ENCODE results near the gene CEP104. TPM values are rescaled to one million over a fixed set of nuclear protein-coding genes. Genes with fewer than 3 reads are reported as not detected.

Gene CEP104
- total RNA-seq, 4 donors from 2014 or later: 26.0 to 41.6 (median 30.8) TPM

DNA sequence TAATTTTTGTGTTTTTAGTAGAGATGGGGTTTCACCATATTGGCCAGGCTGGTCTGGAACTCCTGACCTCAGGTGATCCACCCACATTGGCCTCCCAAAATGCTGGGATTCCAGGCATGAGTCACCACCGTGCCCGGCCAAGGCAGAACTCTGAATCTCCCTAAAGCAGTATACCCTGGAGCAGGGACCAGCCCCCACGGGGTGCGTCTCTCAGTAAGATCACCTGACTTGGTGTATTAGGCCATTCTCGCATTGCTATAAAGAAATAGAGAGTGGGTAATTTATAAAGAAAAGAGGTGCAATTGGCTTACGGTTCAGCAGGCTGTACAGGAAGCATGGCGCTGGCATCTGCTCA lies 14.4 kb upstream of the CEP104 start:
- no peaks in the 10 kb centered on the region for H3K9me3 ChIP-seq
- DNase-seq: no peak
- no peak overlapping the region for H3K27ac ChIP-seq
- no peaks in the 10 kb centered on the region for H3K4me1 ChIP-seq
- no peak for TF ChIP-seq POLR2A (IDR thresholded peaks at IDR 0.05)
- TF ChIP-seq, protein P1, sequence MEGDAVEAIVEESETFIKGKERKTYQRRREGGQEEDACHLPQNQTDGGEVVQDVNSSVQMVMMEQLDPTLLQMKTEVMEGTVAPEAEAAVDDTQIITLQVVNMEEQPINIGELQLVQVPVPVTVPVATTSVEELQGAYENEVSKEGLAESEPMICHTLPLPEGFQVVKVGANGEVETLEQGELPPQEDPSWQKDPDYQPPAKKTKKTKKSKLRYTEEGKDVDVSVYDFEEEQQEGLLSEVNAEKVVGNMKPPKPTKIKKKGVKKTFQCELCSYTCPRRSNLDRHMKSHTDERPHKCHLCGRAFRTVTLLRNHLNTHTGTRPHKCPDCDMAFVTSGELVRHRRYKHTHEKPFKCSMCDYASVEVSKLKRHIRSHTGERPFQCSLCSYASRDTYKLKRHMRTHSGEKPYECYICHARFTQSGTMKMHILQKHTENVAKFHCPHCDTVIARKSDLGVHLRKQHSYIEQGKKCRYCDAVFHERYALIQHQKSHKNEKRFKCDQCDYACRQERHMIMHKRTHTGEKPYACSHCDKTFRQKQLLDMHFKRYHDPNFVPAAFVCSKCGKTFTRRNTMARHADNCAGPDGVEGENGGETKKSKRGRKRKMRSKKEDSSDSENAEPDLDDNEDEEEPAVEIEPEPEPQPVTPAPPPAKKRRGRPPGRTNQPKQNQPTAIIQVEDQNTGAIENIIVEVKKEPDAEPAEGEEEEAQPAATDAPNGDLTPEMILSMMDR (IDR thresholded peaks at IDR 0.05): no peak
- H3K36me3 ChIP-seq: peaks cover 16 to 51% of the 10 kb centered on the region in 2 donors
- no peaks in the 10 kb centered on the region for H3K27me3 ChIP-seq
- intact Hi-C loops (cut with DNase I): no loop called here
- 95 to 98% methylated on average over 7 of the region's 7 CpGs for WGBS, 2 donors
- no peak overlapping the region for H3K4me3 ChIP-seq (replicated peaks in 1 of 3)

DNA sequence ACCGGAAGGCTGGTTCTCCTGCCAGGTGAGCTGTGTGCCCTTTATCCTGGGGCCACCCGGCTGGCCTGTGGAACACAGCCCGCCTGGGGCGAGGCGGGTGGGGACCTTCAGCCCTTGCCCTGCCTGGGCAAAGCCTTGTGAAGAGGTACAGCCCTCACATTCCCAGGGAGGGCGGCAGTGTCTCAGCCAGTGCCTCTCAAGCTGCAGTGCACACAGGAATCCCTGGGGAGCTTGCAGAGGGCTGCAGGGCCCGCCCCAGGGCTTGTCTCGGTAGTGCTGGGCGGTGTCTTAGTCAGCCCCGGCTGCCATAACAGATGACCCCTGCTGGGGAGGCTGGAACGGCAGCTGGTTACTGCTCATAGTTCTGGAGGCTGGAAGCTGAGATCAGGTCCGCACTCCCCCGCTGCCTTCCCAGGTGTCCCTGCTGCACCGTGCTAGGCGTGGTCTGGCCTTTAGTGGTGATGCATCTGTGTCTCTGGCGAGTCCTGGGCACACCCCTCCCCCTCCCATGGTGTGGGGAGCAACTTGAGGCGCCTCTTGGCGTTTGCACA lies 12.8 kb upstream of the CEP104 start:
- DNase-seq: no peak
- no peak overlapping the region for H3K27ac ChIP-seq
- 73 to 90% methylated on average over 2 to 10 of the region's 18 CpGs for WGBS, 2 donors
- no peaks in the 10 kb centered on the region for H3K27me3 ChIP-seq
- TF ChIP-seq, protein P1 (IDR thresholded peaks at IDR 0.05): no peak
- H3K4me1 ChIP-seq: no peaks in the 10 kb centered on the region
- intact Hi-C loops (cut with DNase I): no loop called here
- no peaks in the 10 kb centered on the region for H3K9me3 ChIP-seq
- H3K36me3 ChIP-seq: peaks cover 16 to 39% of the 10 kb centered on the region in 2 donors
- no peak overlapping the region for H3K4me3 ChIP-seq (replicated peaks in 1 of 3)

DNA sequence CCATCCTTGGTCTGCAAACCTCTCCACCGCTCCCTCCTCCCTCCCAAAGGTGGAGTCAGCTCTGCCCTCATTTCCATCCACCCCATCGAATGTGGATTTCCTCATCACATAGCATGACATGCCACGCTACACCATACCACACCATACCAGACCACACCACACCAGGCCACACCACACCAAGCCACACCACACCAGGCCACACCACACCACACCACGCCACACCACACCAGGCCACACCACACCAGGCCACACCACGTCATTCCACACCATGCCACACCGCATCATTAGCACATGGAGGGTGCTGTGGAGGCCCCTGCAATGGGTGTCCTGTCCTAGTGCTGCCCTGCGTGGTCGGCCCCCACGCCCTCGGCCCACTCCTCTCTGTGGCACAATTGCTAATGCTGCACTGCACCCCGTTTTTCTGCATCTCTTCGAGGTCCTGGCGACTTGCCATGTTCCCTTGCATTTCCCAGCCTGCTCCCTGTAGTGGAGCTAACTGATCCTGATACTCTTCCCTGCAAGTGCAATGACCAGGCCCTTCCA lies 11.5 kb upstream of the CEP104 start:
- whole genome bisulfite sequencing, 2 donors: 75 to 93% methylated on average over 13 of the region's 13 CpGs
- intact Hi-C loops (cut with DNase I): no loop called here
- H3K4me1 ChIP-seq: no peaks in the 10 kb centered on the region
- H3K27me3 ChIP-seq: no peaks in the 10 kb centered on the region
- H3K36me3 ChIP-seq: peaks cover 11 to 34% of the 10 kb centered on the region in 2 donors
- H3K9me3 ChIP-seq: no peaks in the 10 kb centered on the region
- H3K4me3 ChIP-seq (replicated peaks in 1 of 3): no peak overlapping the region
- no peak overlapping the region for H3K27ac ChIP-seq
- TF ChIP-seq, protein P1 (IDR thresholded peaks at IDR 0.05): no peak
- TF ChIP-seq POLR2A (IDR thresholded peaks at IDR 0.05): no peak
- DNase-seq: no peak

DNA sequence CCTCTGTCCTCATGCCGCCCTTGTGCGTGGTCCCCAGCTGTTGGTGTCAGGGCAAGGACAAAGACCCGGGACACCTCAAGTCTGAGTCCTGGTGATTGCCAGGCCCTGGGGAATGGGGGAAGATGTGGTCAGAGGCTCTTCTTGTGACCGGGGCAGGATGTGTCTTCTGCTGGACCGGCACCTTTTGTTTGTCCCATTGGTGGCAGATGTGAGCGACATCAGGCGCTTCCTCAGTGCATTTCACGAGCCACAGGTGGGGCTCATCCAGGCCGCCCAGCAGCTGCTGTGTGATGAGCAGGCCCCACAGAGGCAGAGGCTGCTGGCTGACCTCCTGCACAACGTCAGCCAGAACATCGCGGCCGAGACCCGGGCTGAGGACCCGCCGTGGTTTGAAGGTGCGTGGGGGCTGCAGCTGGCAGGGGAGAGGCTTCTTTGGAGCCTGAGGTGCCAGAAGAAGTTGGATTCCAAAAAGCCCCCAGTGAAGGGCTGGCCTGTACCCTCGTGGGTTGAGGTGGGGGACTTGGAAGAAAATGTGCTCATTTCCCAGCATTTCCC lies 8.7 kb upstream of the CEP104 start:
- Histone ChIP-seq H3K27ac (no peak overlapping the region), H3K27me3 (no peaks in the 10 kb centered on the region), H3K36me3 (peaks cover 11 to 24% of the 10 kb centered on the region in 2 donors), H3K4me3 (replicated peaks in 1 of 3) (no peak overlapping the region), H3K9me3 (no peaks in the 10 kb centered on the region), H3K4me1 (no peaks in the 10 kb centered on the region)
- no peak for DNase-seq
- TF ChIP-seq, protein P1 (IDR thresholded peaks at IDR 0.05): no peak
- TF ChIP-seq POLR2A (IDR thresholded peaks at IDR 0.05): no peak
- 77 to 83% methylated on average over 7 to 16 of the region's 18 CpGs for WGBS, 2 donors
- intact Hi-C loops (cut with DNase I): no loop called here

DNA sequence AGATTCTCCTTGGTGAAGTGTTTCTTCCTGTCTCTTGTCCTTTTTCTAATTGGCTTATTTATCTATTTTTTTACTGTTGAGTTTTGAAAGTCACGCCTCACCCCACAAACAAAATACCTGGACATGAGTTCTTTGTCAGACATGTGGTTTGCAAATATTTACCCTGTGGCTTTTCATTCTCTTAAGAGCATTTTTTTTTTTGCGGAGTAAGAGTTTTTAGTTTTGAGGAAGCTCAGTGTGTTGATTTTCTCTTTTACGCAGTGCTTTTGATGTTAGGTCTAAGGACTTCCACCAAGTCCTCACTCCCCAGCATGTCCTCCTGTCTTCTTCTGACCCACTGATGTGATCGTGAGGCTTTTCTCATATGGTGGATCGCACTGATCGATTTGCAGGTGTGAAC lies 7.9 kb upstream of the CEP104 start:
- intact Hi-C loops (cut with DNase I): no loop called here
- no peaks in the 10 kb centered on the region for H3K4me1 ChIP-seq
- H3K4me3 ChIP-seq (replicated peaks in 1 of 3): no peak overlapping the region
- H3K27me3 ChIP-seq: no peaks in the 10 kb centered on the region
- 84 to 95% methylated on average over 6 of the region's 6 CpGs for WGBS, 2 donors
- H3K36me3 ChIP-seq: peaks cover 6 to 16% of the 10 kb centered on the region in 2 donors
- TF ChIP-seq, protein P1 (IDR thresholded peaks at IDR 0.05): no peak
- no peak for TF ChIP-seq POLR2A (IDR thresholded peaks at IDR 0.05)
- H3K27ac ChIP-seq: no peak overlapping the region
- H3K9me3 ChIP-seq: no peaks in the 10 kb centered on the region
- DNase-seq: no peak
